SK-N-SH (cell line): ENCODE results near the gene MAP3K4. TPM values are rescaled to one million over a fixed set of nuclear protein-coding genes. Genes with fewer than 3 reads are reported as not detected.

ENCODE experiments used
- CTCF ChIA-PET: fragments of 300-600, 350-600 bp; formaldehyde crosslinking; extraction: SDS; loops from one replicate; lab custom pipeline; 2021; lab: Yijun Ruan, JAX
- POLR2A ChIA-PET: fragments of 350-600 bp; sonication (Branson Sonifier 250); formaldehyde crosslinking; extraction: SDS; loops from one replicate; lab custom pipeline; 2020; ENCODE audit warnings: antibody characterized with exemption, inconsistent platforms; lab: Yijun Ruan, JAX
- DNase-seq: peaks from one replicate; pipeline ENCODE4 v3.0.0; 2012
- H2AFZ ChIP-seq: fragments of 200-600 bp; sonication (generic); 2 replicates; pipeline ENCODE4 v1.8.1; 2016; ENCODE audit warnings: antibody characterized with exemption, mild to moderate bottlenecking, low read depth
- H3F3A ChIP-seq: fragments of 200-600 bp; sonication (generic); replicated peaks from 2 replicates; pipeline ENCODE3; 2016; ENCODE audit warnings: antibody characterized with exemption, mild to moderate bottlenecking; ENCODE audit not compliant: insufficient read depth
- H3K27ac ChIP-seq, 2 experiments: fragments of 200-500 bp in 1 of 2; fragments of 200-600 bp in 1 of 2; sonication (Bioruptor generic) in 1 of 2; sonication (generic), shearing (Covaris generic) in 1 of 2; 2 replicates each; pipeline versions ENCODE4 v1.5.1 to v1.6.1; 2014 to 2016; ENCODE audit warnings: low read depth in 2 of 2, inconsistent platforms in 1 of 2, low read length in 1 of 2, mild to moderate bottlenecking in 1 of 2, mixed read lengths in 1 of 2
- H3K27me3 ChIP-seq: fragments of 200-600 bp; sonication (generic), shearing (Covaris generic); 2 replicates; pipeline ENCODE4 v1.6.1; 2016; ENCODE audit warnings: mixed run types; ENCODE audit not compliant: insufficient read depth
- H3K36me3 ChIP-seq, 2 experiments: fragments of 200-500 bp in 1 of 2; fragments of 200-600 bp in 1 of 2; sonication (Bioruptor generic) in 1 of 2; sonication (generic) in 1 of 2; replicated peaks in 1 of 2; 2 replicates each; pipeline versions ENCODE3 to v1.5.1; 2014 to 2016; ENCODE audit warnings: low read length in 1 of 2, mild to moderate bottlenecking in 1 of 2; ENCODE audit not compliant: insufficient read depth in 2 of 2, control insufficient read depth in 1 of 2
- H3K4me1 ChIP-seq, 2 experiments: fragments of 200-500 bp in 1 of 2; fragments of 200-600 bp in 1 of 2; sonication (Bioruptor generic) in 1 of 2; sonication (generic), shearing (Covaris generic) in 1 of 2; 2 replicates each; pipeline versions ENCODE4 v1.5.1 to v1.6.1; 2014 to 2016; ENCODE audit warnings: low read depth in 1 of 2, low read length in 1 of 2, mixed run types in 1 of 2; ENCODE audit not compliant: insufficient read depth in 2 of 2, control insufficient read depth in 1 of 2
- H3K4me2 ChIP-seq: fragments of 200-600 bp; sonication (generic), shearing (Covaris generic); 2 replicates; pipeline ENCODE4 v1.6.1; 2017; ENCODE audit warnings: mixed run types
- H3K4me3 ChIP-seq, 2 experiments: fragments of 200-500 bp in 1 of 2; fragments of 200-600 bp in 1 of 2; sonication (Bioruptor generic) in 1 of 2; sonication (generic), shearing (Covaris generic) in 1 of 2; 2 replicates each; pipeline versions ENCODE4 v1.5.1 to v1.8.1; 2014 to 2016; ENCODE audit warnings: low read depth in 2 of 2, inconsistent platforms in 1 of 2, low read length in 1 of 2, mild to moderate bottlenecking in 1 of 2, mixed read lengths in 1 of 2, moderate library complexity in 1 of 2
- H3K79me2 ChIP-seq: fragments of 200-600 bp; sonication (generic); 2 replicates; pipeline ENCODE4 v1.8.1; 2017; ENCODE audit warnings: mild to moderate bottlenecking; ENCODE audit not compliant: insufficient read depth
- H3K9ac ChIP-seq: fragments of 200-600 bp; sonication (generic); 2 replicates; pipeline ENCODE4 v1.6.1; 2017; ENCODE audit warnings: mixed run types
- H3K9me2 ChIP-seq: fragments of 200-600 bp; sonication (generic); 2 replicates; pipeline ENCODE4 v1.6.1; 2017; ENCODE audit warnings: mixed run types
- H3K9me3 ChIP-seq: fragments of 200-600 bp; sonication (generic); 2 replicates; pipeline ENCODE4 v1.6.1; 2017; ENCODE audit warnings: mixed run types, mild to moderate bottlenecking, moderate library complexity
- H4K20me1 ChIP-seq: fragments of 200-600 bp; sonication (generic); 2 replicates; pipeline ENCODE4 v1.6.1; 2017; ENCODE audit warnings: mild to moderate bottlenecking, mixed run types; ENCODE audit not compliant: insufficient read depth
- CHD2 ChIP-seq: fragments of 150-350 bp; IDR thresholded peaks from 2 replicates; pipeline ENCODE4 v1.6.1; 2018; ENCODE audit warnings: low read length; ENCODE audit not compliant: partially characterized antibody
- EP300 ChIP-seq, 2 experiments: IDR thresholded peaks; 2 replicates each; pipeline versions ENCODE4 v1.4.0 to v1.6.1; 2012; ENCODE audit warnings: borderline replicate concordance in 1 of 2, low read depth in 1 of 2, low read length in 1 of 2
- FOSL2 ChIP-seq: IDR thresholded peaks from 2 replicates; pipeline ENCODE4 v1.4.0; 2012; ENCODE audit warnings: low read depth, mild to moderate bottlenecking, moderate library complexity, borderline replicate concordance
- GATA2 ChIP-seq: sonication (generic); formaldehyde crosslinking; IDR thresholded peaks from 2 replicates; pipeline ENCODE4 v1.5.0; 2020; ENCODE audit warnings: mild to moderate bottlenecking, missing genetic modification reagents
- MXI1 ChIP-seq: IDR thresholded peaks from 2 replicates; pipeline ENCODE4 v1.6.1; 2012; ENCODE audit warnings: mild to moderate bottlenecking, low read depth, low read length, improper control_type of control experiment
- NRF1 ChIP-seq: IDR thresholded peaks from 2 replicates; pipeline ENCODE4 v1.6.1; 2012; ENCODE audit warnings: low read depth, mild to moderate bottlenecking, low read length
- RCOR1 ChIP-seq: fragments of 150-350 bp; IDR thresholded peaks from 2 replicates; pipeline ENCODE4 v1.6.1; 2017; ENCODE audit warnings: antibody characterized with exemption, low read length
- REST ChIP-seq: IDR thresholded peaks from 2 replicates; pipeline ENCODE4 v1.6.1; 2012; ENCODE audit warnings: mild to moderate bottlenecking, low read depth, low read length, moderate library complexity
- RXRA ChIP-seq: IDR thresholded peaks from 2 replicates; pipeline ENCODE4 v1.4.0; 2012; ENCODE audit warnings: low read depth, mild to moderate bottlenecking, borderline replicate concordance
- USF2 ChIP-seq: fragments of 150-350 bp; IDR thresholded peaks from 2 replicates; pipeline ENCODE4 v1.6.1; 2017; ENCODE audit warnings: antibody characterized with exemption, low read length, low read depth, borderline replicate concordance
- WGBS: methylation state at CpG from one replicate; pipeline ENCODE4 v1.1.6; 2017; ENCODE audit warnings: low lambda C conversion rate; 5-methylcytosine and 5-hydroxymethylcytosine counted together
- polyA plus RNA-seq, 3 experiments: library from polyadenylated mRNA; depleted of rRNA; stranded (reverse); fragments of >200 nt; gene quantifications; 2 replicates each; pipeline ENCODE4 v1.2.3, GENCODE V29; 2012

Gene MAP3K4
- polyA plus RNA-seq, 1 of the 3 experiments (the other 2 are of a cell fraction), result 6.8 TPM

- no peak overlapping the region for H3K4me3 ChIP-seq
- no peak overlapping the region for H3K4me2 ChIP-seq
- H3K9me2 ChIP-seq, result no peaks in the 10 kb centered on the region
- H3K4me1 ChIP-seq, result peaks cover 0 to 33% of the 10 kb centered on the region in 2 experiments; a peak in 2 of 4 replicates
- 85% methylated on average over 3 of the region's 3 CpGs for WGBS
- TF ChIP-seq RCOR1, result no peak
- TF ChIP-seq REST, result no peak
- no peak for TF ChIP-seq NRF1
- TF ChIP-seq USF2, result no peak
- TF ChIP-seq EP300 (IDR thresholded peaks at IDR 0.05; ENCODE audit: borderline replicate concordance in 1 of 2, low read depth in 1 of 2, low read length in 1 of 2), result no peak
- no peak for TF ChIP-seq FOSL2
- TF ChIP-seq MXI1, result no peak
- TF ChIP-seq, all 33 proteins: peak for 0
- H3K9me3 ChIP-seq, result no peaks in the 10 kb centered on the region
- H3K27me3 ChIP-seq, result no peaks in the 10 kb centered on the region
- H4K20me1 ChIP-seq, result no peaks in the 10 kb centered on the region
- no peak for DNase-seq
- peak overlapping the region in 1 of 2 experiments; percentile 87; a peak in 2 of 4 replicates for H3K27ac ChIP-seq
- POLR2A ChIA-PET, result interaction anchor here (0.7 kb wide), 1 partner anchor 12 kb away, joined by 3 read pairs; no protein-coding TSS in a partner anchor
- H2AFZ ChIP-seq, result no peak overlapping the region
- CTCF ChIA-PET, result interaction anchor here (1.3 to 2.1 kb wide), 2 partner anchors 18 to 303 kb away, joined by 4 to 7 read pairs; no protein-coding TSS in a partner anchor
- H3K9ac ChIP-seq, result no peak overlapping the region
- H3K79me2 ChIP-seq, result peaks cover 12% of the 10 kb centered on the region; the same call in 1 of the 2 replicates
- no peaks in the 10 kb centered on the region for H3F3A ChIP-seq
- H3K36me3 ChIP-seq, result peaks cover 0 to 10% of the 10 kb centered on the region in 2 experiments
Observed at GRCh38 chr6:161067749-161068148, 76.2 kb downstream of the MAP3K4 start.

- no peak overlapping the region for H3K9ac ChIP-seq
- no peaks in the 10 kb centered on the region for H3F3A ChIP-seq
- no peak overlapping the region for H2AFZ ChIP-seq
- no peaks in the 10 kb centered on the region for H3K9me2 ChIP-seq
- H3K4me2 ChIP-seq, result no peak overlapping the region
- WGBS, result 82% methylated on average over 3 of the region's 3 CpGs
- peaks cover 0 to 33% of the 10 kb centered on the region in 2 experiments; a peak in 2 of 4 replicates for H3K4me1 ChIP-seq
- no peaks in the 10 kb centered on the region for H3K9me3 ChIP-seq
- no peaks in the 10 kb centered on the region for H4K20me1 ChIP-seq
- TF ChIP-seq EP300 (IDR thresholded peaks at IDR 0.05; ENCODE audit: borderline replicate concordance in 1 of 2, low read depth in 1 of 2, low read length in 1 of 2) (peak in 1 of 2 experiments; percentile 71; a peak in 1 of 4 replicates), CHD2 (peak; percentile 44), GATA2 (peak; percentile 88), RXRA (no peak)
- peak; percentile 22 for DNase-seq
- H3K4me3 ChIP-seq, result no peak overlapping the region
- POLR2A ChIA-PET, result no interaction called here
- no peaks in the 10 kb centered on the region for H3K27me3 ChIP-seq
- peaks cover 11% of the 10 kb centered on the region; the same call in 1 of the 2 replicates for H3K79me2 ChIP-seq
- H3K27ac ChIP-seq, result peak overlapping the region in 1 of 2 experiments; percentile 87; a peak in 2 of 4 replicates
- peaks cover 0 to 10% of the 10 kb centered on the region in 2 experiments for H3K36me3 ChIP-seq
- CTCF ChIA-PET, result interaction anchor here (2.1 kb wide), 1 partner anchor 303 kb away, joined by 7 read pairs; no protein-coding TSS in a partner anchor
Observed at GRCh38 chr6:161068321-161068741, 76.8 kb downstream of the MAP3K4 start.
